ENCODE results near the gene DGKI.

DNA sequence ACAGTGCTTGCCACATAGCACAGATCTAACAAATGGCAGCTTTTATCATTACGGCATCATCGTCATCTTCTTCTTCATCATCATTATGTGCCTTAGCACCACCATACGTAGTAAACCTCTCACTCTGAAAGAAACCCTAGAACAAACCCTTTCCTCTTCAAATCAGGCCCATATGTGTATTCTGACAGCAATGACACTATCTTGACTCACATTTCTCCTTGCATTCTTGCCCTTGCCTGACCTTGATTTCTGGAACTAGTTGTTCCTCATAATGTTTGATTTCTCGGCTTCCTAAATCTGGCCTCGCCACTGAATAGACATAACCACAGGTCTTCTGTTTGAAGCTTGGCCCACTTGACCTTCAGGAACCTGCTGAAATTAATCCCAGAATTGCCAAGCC, 115.3 kb downstream of the DGKI start:
- TF ChIP-seq, protein P1, sequence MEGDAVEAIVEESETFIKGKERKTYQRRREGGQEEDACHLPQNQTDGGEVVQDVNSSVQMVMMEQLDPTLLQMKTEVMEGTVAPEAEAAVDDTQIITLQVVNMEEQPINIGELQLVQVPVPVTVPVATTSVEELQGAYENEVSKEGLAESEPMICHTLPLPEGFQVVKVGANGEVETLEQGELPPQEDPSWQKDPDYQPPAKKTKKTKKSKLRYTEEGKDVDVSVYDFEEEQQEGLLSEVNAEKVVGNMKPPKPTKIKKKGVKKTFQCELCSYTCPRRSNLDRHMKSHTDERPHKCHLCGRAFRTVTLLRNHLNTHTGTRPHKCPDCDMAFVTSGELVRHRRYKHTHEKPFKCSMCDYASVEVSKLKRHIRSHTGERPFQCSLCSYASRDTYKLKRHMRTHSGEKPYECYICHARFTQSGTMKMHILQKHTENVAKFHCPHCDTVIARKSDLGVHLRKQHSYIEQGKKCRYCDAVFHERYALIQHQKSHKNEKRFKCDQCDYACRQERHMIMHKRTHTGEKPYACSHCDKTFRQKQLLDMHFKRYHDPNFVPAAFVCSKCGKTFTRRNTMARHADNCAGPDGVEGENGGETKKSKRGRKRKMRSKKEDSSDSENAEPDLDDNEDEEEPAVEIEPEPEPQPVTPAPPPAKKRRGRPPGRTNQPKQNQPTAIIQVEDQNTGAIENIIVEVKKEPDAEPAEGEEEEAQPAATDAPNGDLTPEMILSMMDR (IDR thresholded peaks at IDR 0.05): no peak
- TF ChIP-seq POLR2A (IDR thresholded peaks at IDR 0.05; ENCODE audit: low read depth) (no peak), POLR2AphosphoS5 (IDR thresholded peaks at IDR 0.05) (no peak), EP300 (IDR thresholded peaks at IDR 0.05) (no peak)
